Brain microvascular endothelial cell (primary cell): ENCODE results near the gene DNAJB1.

ENCODE experiments used
- DNase-seq: peaks from one replicate; pipeline ENCODE4 v3.0.0-alpha.2; 2020
- H3K27ac ChIP-seq: fragments of 250-450 bp; sonication (Bioruptor Pico); 2 replicates; pipeline ENCODE4 v1.5.1; 2020; ENCODE audit warnings: mild to moderate bottlenecking, moderate library complexity
- H3K27me3 ChIP-seq: fragments of 250-450 bp; sonication (Bioruptor Pico); replicated peaks from 2 replicates; pipeline ENCODE4 v1.5.1; 2020; ENCODE audit warnings: mild to moderate bottlenecking
- H3K36me3 ChIP-seq: fragments of 250-450 bp; sonication (Bioruptor Pico); replicated peaks from 2 replicates; pipeline ENCODE4 v1.5.1; 2020; ENCODE audit warnings: mild to moderate bottlenecking
- H3K4me3 ChIP-seq: 2 replicates; pipeline ENCODE4 v1.5.1; 2011; ENCODE audit warnings: low read depth, mild to moderate bottlenecking, control low read depth, low read length, moderate library complexity
- in situ Hi-C: cut with HindIII; loops from 2 replicates; pipeline ENCODE4 v1.10.0; 2017; ENCODE audit warnings: low sequenced_read_pairs, low pct_ligation_motif_present
- TF ChIP-seq, protein P1 (sequence below): IDR thresholded peaks from 2 replicates; pipeline ENCODE4 v1.5.1; 2011; ENCODE audit warnings: low read depth, mild to moderate bottlenecking, moderate library complexity, low read length, control low read depth, inconsistent platforms; ENCODE audit errors: missing control alignments

The DNAJB1 gene

DNA sequence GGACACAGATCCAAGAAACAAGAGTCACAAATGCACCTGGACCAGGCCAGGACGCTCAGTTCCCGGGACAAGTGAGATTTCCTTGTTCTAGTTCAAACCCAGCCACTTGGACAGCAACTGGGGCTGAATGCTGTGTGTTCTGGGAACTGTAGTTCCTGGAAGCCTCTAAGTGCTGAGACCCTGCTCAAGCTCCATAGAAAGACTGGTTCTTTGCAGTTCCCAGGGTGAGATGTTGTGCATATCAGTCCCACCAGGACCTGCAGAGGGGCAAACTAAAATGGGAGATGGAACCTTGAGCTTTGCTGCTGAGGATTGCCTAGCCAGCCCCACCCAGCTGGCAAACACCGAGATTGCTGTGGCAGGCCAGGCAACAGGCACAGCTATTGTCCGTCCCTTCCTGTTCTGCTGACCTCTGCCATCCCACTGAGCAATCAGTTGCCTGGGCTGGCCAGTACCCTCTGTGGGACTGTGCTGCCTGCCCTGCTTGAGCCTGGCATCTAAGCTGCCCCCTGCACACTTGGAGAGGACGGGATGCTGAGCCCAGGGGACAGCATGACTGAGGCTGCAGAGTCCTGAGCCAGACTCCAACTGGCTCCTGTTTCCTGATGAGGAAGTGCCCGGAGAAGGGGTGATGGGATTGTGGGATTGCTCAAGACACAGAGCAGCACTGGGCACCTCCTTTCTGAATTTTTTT is 20.8 kb downstream of the DNAJB1 start:
- in situ Hi-C loops = no loop called here
- H3K27me3 ChIP-seq = no peaks in the 10 kb centered on the region
- H3K4me3 ChIP-seq = no peak overlapping the region
- H3K36me3 ChIP-seq = peaks cover 2% of the 10 kb centered on the region
- H3K27ac ChIP-seq = no peak overlapping the region
- TF ChIP-seq, protein P1, sequence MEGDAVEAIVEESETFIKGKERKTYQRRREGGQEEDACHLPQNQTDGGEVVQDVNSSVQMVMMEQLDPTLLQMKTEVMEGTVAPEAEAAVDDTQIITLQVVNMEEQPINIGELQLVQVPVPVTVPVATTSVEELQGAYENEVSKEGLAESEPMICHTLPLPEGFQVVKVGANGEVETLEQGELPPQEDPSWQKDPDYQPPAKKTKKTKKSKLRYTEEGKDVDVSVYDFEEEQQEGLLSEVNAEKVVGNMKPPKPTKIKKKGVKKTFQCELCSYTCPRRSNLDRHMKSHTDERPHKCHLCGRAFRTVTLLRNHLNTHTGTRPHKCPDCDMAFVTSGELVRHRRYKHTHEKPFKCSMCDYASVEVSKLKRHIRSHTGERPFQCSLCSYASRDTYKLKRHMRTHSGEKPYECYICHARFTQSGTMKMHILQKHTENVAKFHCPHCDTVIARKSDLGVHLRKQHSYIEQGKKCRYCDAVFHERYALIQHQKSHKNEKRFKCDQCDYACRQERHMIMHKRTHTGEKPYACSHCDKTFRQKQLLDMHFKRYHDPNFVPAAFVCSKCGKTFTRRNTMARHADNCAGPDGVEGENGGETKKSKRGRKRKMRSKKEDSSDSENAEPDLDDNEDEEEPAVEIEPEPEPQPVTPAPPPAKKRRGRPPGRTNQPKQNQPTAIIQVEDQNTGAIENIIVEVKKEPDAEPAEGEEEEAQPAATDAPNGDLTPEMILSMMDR = no peak
- no peak for DNase-seq

DNA sequence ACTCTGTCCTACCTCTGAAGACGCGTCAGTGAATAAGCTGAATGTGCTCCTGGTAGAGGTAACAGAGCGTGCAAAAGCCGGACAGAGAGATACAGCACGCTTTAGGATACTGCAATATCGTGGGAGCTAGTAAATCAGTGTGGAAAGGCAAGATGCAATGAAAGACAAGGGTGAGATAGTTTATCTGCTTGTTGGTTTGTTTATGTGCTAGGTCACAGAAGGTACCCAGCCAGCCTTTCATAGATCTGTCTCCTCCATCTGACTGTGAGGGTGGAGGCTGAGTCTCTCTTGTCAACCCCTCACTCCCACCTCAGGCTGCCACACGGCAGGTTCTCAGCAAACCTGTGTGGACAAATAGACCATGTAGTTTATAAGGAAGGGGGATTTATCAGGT is 21.4 kb downstream of the DNAJB1 start:
- DNase-seq = no peak
- TF ChIP-seq, protein P1 = no peak
- Histone ChIP-seq H3K36me3 (peaks cover 2% of the 10 kb centered on the region), H3K4me3 (peak overlapping the region; percentile 51), H3K27me3 (no peaks in the 10 kb centered on the region), H3K27ac (no peak overlapping the region)
- in situ Hi-C loops = no loop called here

GRCh38 chr19:14496029-14496833 is 22.0 kb downstream of the DNAJB1 start, which contains the start of gene GIPC1:
Gene GIPC1, minus strand, starts transcription at chr19:14496127. Its CDS starts 13,151 bp downstream, at chr19:14482976.
- peak within 1 kb of the TSS; percentile 45 for H3K27ac ChIP-seq
- TF ChIP-seq, protein P1 = no peak
- in situ Hi-C loops = no loop called here

DNA sequence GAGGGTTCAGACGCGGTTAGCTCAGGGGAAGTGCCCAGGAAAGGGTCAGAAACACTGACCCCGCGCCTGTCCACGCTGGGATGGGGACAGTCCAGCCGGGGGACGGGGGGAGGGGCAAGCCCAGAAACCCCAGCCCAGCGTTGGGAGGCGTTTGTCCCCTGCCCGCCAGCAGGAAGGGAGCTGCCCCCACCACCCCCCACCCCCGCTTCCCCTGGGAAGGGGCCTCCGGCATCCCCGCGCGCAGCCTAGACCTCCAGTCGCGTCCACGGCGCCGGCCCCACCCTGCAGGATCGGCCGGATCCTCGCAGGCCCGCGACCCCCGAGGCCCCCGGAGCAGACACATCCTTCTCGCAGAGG is 22.5 kb downstream of the DNAJB1 start:
- DNase-seq = no peak
- no peaks in the 10 kb centered on the region for H3K27me3 ChIP-seq
- TF ChIP-seq, protein P1 = no peak
- H3K36me3 ChIP-seq = peaks cover 5% of the 10 kb centered on the region
- H3K4me3 ChIP-seq = peak overlapping the region; percentile 74
- peak overlapping the region; percentile 41 for H3K27ac ChIP-seq
- in situ Hi-C loops = no loop called here

More at GRCh38 chr19:14496029-14496833, 22.0 kb downstream of the DNAJB1 start, which contains the start of gene GIPC1:
- Histone ChIP-seq H3K36me3 (peaks cover 2% of the 10 kb centered on the region), H3K4me3 (peak within 1 kb of the TSS; percentile 74), H3K27me3 (no peaks in the 10 kb centered on the region)
- peak; percentile 97 for DNase-seq

- DNase-seq = no peak
- H3K36me3 ChIP-seq = peaks cover 10% of the 10 kb centered on the region
- H3K27ac ChIP-seq = peak overlapping the region; percentile 41
- no peaks in the 10 kb centered on the region for H3K27me3 ChIP-seq
- H3K4me3 ChIP-seq = peak overlapping the region; percentile 74
- in situ Hi-C loops = no loop called here
- TF ChIP-seq, protein P1 = no peak
These were observed 23.1 kb downstream of the DNAJB1 start for GRCh38 chr19:14494910-14495671.
